GM12892 (cell line): Measurements from ENCODE around the gene ZNF606.

Experiments
- DNase-seq: peaks from one replicate; pipeline ENCODE4 v3.0.0; 2011; ENCODE audit not compliant: insufficient read length
- FAIRE-seq: peaks from 2 replicates; lab custom pipeline; 2011; peaks lifted over from hg19 to GRCh38; lab: Jason Lieb, UNC
- POLR2A ChIP-seq: IDR thresholded peaks from 2 replicates; pipeline ENCODE4 v1.6.1; 2011; ENCODE audit warnings: low read depth, low read length, control low read depth
- POLR2AphosphoS5 ChIP-seq: IDR thresholded peaks from 2 replicates; pipeline ENCODE4 v1.6.1; 2011; ENCODE audit warnings: low read depth, low read length, control low read depth
- TAF1 ChIP-seq: IDR thresholded peaks from 2 replicates; pipeline ENCODE4 v1.6.1; 2011; ENCODE audit warnings: low read depth, mild to moderate bottlenecking, control low read depth, low read length, borderline replicate concordance

Gene ZNF606

DNA sequence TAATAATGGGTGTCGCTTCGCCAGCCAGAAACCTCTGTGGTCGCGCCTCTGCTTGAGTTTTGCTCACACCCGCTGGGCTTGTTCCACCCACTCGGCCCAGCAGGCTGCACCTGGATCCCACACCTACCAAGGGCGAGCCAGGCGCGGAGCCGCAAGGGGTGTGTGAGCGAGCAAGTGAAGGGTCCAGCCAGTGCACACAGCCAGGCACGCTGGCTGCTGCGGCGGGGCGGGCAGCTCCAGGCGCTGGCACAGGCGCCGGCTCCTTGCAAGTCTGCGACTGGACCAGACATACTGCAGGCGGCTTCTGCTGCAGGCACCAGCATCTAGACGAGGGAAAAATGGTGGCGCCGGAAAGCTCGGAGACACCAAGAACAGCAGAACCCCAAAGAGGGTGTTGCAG, 53.3 kb downstream of the ZNF606 start:
- FAIRE-seq (no peak), DNase-seq (no peak)
- no peak for TF ChIP-seq POLR2AphosphoS5
- TF ChIP-seq POLR2A, result no peak
- TF ChIP-seq TAF1, result no peak

DNA sequence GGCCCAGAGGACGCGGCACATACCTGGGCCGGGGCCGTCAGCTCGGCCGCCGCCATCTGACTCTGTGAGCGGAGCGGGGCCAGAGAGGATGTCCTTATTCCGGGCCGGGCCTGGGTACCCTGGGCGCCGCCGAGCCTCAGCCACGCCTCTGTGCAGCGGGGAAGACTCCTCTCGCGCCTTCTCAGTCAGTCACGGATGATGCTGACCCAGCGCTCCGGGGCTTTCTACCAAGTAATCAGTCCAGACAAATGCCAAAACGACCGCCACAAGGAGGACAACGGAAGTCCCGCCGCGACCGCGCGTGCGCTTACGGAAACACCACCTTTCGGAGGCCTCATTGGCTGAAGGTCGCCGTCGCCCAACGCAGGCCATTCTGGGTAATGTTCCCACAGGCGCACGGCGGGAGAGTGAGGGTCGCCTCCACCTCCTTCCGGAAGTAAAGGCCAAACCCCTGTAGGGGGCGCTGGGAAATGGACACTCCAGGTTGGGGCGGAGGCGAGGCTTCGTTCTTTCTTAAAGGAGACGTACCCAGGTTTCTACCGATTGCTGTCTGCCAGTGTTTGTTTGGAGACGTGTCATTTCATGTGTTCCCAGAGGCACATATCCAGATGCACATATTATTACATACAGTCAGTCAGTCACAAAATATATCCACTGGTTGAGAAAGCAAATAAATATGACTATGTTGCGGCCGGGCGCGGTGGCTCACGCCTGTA, 55.0 kb downstream of the ZNF606 start, which contains the start of gene ZNF256:
Gene ZNF256, minus strand, starts transcription at position 288 of the 716 bp plus-strand sequence. Its CDS starts 232 bp downstream, at position 56.
- peak; percentile 77 for DNase-seq
- FAIRE-seq, result peak; percentile 67
- no peak for TF ChIP-seq TAF1
- peak; percentile 70 for TF ChIP-seq POLR2AphosphoS5
- TF ChIP-seq POLR2A, result peak; percentile 69; the same call in 1 of the 2 replicates

DNA sequence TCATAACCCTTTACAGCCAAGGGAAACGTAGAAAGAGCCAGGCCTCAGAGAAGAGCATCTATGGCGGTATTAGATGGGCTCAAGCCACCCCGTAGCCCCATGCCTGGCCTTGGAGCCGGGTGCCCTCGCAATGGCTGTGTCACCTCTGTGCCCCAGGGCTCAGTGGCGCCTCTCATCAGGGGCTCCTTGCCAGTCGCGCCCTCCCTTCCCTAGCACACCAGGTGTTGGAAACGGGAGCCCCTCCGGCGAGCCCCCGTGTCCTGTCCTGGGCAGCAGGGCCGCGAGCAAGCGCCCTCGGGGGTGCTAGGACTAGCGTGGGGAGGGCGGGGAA, 55.6 kb downstream of the ZNF606 start:
- FAIRE-seq (no peak), DNase-seq (no peak)
- TF ChIP-seq TAF1 (no peak), POLR2AphosphoS5 (no peak), POLR2A (no peak)

DNA sequence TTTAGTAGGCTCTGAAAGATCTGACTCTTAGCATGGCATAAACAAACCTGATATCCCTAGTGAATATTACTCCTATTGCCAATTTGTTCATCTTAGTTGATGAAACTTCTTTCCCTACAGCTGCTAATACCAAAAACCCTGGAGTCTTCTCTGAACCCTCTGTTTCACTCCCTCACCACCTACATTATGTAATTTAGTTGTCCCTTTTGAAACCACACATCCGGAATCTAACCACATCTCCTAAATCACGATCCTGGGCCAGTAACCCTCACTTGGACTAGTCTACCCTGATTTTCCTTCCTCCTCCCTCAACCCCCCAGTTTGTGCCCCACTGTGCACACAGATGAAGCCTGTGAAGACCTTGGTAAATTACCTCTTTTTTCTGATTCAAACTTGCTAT, 56.3 kb downstream of the ZNF606 start:
- FAIRE-seq (no peak), DNase-seq (no peak)
- TF ChIP-seq TAF1, result no peak
- TF ChIP-seq POLR2A, result no peak

DNA sequence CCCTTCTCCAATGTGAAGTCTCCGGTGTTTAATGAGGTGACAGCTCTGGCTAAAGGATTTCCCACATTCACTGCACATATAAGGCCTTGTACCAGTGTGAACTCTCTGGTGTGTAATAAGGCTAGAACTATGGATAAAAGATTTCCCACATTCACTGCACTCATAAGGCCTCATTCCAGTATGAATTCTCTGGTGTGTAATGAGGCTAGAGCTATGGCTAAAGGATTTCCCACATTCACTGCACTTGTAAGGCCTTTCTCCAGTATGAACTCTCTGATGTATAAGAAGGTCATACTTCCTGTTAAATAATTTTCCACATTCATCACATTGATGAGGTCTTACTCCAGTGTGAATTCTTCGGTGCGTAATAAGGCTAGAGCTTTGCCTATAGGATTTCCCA, 61.0 kb downstream of the ZNF606 start:
- no peak for FAIRE-seq
- no peak for TF ChIP-seq POLR2AphosphoS5
- TF ChIP-seq TAF1, result no peak
- TF ChIP-seq POLR2A, result no peak
- DNase-seq, result no peak

DNA sequence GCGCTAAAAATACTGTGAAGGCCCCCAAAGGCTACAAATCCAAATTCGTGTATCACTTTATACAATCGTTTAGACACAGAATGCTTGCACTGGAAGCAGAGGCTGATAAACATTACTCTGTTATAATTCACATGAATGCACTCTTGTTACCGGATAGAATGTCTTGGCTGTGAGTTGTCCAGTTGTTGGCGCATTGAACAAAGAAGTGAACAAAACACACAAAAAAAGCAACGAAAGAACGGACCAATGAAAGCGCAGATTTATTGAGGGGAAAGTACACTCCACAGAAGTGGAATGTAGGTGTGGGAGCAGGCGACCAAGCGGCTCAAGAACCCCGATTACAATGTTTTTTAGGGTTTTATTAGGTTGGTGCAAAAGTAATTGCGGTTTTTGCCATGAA, 66.9 kb downstream of the ZNF606 start:
- no peak for TF ChIP-seq TAF1
- no peak for TF ChIP-seq POLR2A
- no peak for TF ChIP-seq POLR2AphosphoS5
- no peak for FAIRE-seq
- no peak for DNase-seq

DNA sequence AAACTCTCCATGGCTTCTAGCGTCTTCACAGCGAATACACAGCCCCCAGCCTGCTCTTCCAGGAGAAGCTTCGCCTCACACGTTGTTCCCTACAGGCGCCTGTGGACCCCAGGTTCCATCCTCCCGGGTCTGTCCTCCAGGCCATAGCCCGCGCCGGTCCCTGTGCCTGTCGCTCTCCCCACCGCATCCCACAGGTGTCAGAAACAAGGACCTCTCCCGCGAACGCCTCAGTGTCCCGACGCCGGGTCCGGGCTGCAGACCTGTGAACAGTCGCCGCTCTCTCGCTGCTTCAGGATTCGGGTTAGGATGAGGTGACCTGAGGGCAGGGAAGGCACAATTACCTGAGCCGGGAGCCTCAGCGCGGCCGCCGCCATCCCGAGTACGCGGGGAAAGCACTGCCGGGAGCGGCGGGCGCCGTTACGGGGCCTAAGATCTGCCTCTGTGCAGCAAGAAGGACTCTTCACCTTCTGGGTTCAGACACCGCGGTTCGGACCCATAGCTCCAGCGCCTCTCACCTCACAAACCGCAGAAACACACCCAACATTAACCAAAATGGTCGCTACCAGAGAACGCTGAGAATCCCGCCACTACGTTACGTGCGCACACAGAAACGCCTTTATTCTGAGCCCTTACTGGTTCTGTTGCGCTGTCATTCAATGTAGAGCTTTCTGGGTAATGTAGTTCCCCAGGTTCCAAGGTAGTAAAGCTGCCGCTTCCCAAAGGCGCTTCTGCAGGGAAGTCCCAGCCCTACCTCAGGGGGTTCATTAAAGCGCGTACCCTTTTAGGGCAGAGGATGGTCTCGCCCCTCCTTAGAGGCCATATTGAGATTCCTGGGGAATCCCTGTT, 67.6 kb downstream of the ZNF606 start, which contains the start of gene ZNF418:
Gene ZNF418, minus strand, starts transcription at position 583 of the 846 bp plus-strand sequence. CDS start 1,580 bp downstream, outside the sequence.
- no peak for DNase-seq

DNA sequence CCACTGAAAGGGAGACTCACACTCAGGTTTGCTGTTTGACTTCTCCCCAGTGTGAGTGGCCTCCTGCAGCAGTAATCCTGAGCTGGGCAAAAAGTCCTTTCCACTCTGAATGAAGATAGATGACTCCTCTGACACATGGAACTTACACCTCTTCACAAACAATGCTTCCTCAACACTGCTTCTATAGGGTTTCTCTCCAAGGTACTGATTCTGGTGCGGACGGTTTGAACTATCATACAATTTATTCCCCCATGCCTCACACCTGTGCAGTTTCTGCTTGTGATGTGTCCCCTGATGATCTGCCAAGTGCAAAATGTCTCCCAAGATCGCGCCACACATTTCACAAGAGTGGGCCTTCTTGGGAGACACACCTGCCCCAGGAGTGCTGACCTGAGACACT, 75.0 kb downstream of the ZNF606 start:
- TF ChIP-seq POLR2AphosphoS5 (no peak), TAF1 (no peak), POLR2A (no peak)
- no peak for FAIRE-seq
- DNase-seq, result no peak

More for the DNA sequence above, 67.6 kb downstream of the ZNF606 start, which contains the start of gene ZNF418:
- no peak for TF ChIP-seq TAF1
- no peak for TF ChIP-seq POLR2AphosphoS5
- TF ChIP-seq POLR2A, result no peak
- no peak for FAIRE-seq
